Measurements from ENCODE around the gene RAD51B.

Gene RAD51B

DNA sequence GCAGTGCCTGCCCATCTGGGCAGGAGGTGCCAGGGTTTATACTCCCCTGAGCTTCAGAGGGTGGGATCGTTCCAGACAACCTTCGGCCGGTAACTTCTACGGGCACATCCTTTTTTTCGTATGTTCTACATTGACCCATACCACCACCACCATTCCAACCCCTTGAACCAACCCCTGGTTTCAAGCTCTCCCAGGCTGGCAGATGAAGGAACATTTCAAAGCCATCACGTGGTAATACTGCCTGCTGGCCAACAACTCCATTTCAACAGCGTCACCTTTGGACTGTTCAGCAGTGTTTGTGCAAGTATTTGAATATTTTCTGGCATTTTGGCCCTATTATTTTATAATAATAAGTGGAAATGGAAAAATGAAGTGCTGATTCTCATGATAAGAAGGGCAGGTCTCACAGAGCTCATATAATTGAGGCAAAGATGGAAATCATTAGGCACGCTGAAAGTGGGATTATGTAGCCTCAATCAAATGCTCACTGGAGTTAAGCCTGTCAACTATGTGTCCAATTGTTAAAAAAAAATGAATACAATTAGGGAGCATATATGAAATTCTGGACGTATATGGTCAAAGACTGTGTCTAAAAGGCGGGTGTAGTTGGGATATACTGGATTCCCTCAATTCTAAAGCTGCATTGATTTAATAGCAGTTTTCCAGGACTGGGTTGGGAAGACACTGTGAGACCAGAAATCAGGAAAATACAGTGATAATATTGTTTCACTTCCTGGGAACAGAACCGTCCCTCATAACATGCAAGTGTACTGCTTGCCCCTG is 811.2 kb downstream of the RAD51B start:
- DNase-seq (ENCODE audit: low read depth, low spot score): no peak

DNA sequence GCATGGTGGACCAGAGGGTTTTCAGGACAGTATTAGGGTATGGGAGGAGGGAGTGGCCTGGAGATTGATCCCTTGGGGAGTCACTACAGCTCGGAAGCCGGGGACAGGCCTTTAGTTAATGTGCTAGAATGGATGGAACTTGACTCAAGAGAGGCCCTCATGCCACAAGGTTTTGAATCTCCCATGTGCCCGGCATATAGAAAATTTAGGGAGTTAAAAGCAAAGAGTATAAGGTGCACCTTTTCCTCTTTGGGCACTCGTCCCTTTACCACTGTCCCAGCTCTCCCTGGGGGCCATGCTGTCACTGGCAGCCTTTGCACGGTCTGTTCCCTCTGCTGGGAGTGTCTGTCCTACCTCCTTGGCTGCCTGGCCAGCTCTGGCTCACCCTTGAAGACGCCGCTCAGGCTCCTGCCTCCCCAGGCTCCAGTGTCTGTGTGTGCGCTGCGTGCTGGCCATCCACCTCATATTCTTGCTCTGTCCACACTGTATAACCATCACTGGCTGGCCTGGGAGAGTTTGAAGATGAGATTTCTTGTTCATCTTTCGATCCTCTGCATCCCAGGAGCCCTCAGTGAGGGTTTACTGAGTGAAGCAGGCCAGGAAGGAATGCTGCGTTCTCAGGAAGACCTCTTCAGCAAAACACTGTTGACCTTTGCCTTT is 811.9 kb downstream of the RAD51B start:
- no peak for DNase-seq (ENCODE audit: low read depth, low spot score)

- no peak for DNase-seq (ENCODE audit: low read depth, low spot score)
These were observed 812.7 kb downstream of the RAD51B start for GRCh38 chr14:68632054-68632895.

- no peak for DNase-seq (ENCODE audit: low read depth, low spot score)
These were observed 813.8 kb downstream of the RAD51B start for GRCh38 chr14:68633131-68633991.

DNA sequence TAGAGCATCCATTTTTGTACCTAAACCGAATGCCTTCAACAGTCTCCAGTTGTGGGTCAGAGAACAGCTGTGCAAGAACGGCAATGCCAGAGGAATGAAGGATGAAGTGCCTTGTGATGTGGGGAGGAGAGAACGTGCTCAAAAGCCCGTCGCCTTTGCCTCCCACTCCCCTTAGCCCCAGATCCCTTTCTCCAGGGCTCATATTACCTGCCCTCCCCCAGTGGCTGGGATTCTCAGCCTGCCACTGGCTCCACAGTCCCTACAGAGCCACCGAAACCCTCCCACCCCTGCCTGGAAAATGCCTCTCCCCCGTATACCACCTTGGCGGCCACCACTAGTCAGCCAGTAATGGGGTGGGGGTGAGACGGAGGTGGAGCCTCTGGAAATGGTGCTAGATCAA is 814.8 kb downstream of the RAD51B start:
- no peak for DNase-seq (ENCODE audit: low read depth, low spot score)

- no peak for DNase-seq (ENCODE audit: low read depth, low spot score)
These were observed 815.5 kb downstream of the RAD51B start for GRCh38 chr14:68634874-68635595.

DNA sequence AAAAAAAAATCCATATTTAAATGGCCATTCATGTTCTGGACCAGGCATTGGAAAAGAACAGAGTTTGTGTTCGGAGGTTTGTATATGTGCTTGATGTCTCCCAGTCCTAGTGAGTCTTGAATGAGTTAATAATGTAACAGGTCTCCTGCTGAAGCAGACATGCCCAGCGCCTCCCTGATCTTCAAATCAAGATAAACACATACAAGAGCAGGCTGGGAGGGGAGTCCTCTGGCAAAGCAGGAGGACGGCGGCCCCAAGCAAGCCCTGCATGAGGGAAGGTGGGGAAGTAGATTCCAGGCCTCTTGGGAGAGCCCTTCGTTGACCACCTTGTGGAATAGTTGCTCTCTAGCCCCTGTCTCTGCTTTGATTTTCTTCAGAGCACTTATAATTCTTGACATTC is 817.0 kb downstream of the RAD51B start:
- DNase-seq (ENCODE audit: low read depth, low spot score): no peak

GRCh38 chr14:68637106-68638021 is 817.8 kb downstream of the RAD51B start:
- no peak for DNase-seq (ENCODE audit: low read depth, low spot score)

GRCh38 chr14:68638141-68638999 is 818.8 kb downstream of the RAD51B start:
- no peak for DNase-seq (ENCODE audit: low read depth, low spot score)

GRCh38 chr14:68639000-68639757 is 819.6 kb downstream of the RAD51B start:
- no peak for DNase-seq (ENCODE audit: low read depth, low spot score)

- no peak for DNase-seq (ENCODE audit: low read depth, low spot score)
These were observed 820.4 kb downstream of the RAD51B start for GRCh38 chr14:68639758-68640574.

- no peak for DNase-seq (ENCODE audit: low read depth, low spot score)
These were observed 824.1 kb downstream of the RAD51B start for GRCh38 chr14:68643673-68644072.

DNA sequence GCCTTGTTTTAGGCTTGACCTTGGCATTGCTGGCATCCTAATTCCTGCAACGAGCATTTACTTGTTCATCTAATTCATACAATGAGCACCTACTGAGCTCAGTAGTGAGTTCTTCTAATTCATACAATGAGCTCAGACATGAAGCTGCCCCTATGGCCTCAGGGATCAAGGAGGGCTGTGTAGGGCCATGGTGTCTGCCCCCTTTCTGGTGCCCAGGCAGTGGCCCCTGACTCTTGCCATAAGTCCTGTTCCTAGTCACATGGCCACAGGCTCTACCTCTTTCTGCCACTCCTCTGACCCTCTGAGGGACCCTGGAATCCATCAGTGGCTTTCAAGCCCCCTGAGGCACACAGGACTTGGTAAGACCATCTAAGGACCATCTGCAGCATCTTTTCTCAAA is 824.5 kb downstream of the RAD51B start:
- DNase-seq (ENCODE audit: low read depth, low spot score): no peak

DNA sequence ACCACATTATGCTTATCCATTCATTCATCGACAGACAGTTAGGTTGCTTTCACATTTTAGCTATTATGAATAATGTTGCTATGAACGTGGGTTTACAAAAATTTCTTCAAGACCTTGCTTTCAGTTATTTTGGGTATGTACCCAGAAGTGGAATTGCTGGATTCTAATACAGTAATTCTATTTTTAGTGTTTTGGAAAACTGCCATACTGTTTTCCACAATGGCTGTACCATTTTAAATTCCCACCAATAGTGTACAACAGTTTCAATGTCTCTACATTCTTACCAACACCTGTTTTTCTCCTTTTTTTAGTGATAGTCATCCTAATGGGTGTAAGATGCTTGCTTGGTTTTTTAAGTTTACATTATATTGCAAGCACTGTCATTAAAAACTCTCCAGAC is 825.8 kb downstream of the RAD51B start:
- no peak for DNase-seq (ENCODE audit: low read depth, low spot score)

- DNase-seq (ENCODE audit: low read depth, low spot score): no peak
These were observed 830.1 kb downstream of the RAD51B start for GRCh38 chr14:68649476-68650189.

- DNase-seq (ENCODE audit: low read depth, low spot score): no peak
These were observed 830.9 kb downstream of the RAD51B start for GRCh38 chr14:68650404-68650994.

All from iPS DF 19.7 (cell line).